Measurements from ENCODE around the gene RGSL1.

- TF ChIP-seq CTCF (IDR thresholded peaks at IDR 0.05) (no peak), ZFX (IDR thresholded peaks at IDR 0.05; ENCODE audit: borderline replicate concordance) (no peak)
Measured at GRCh38 chr1:182438326-182438725, 11.6 kb upstream of the RGSL1 start.
